HG03521 (cell line): ENCODE measurements around the gene RBM41.

Source experiments
- ATAC-seq: cut with Tn5 transposase; IDR thresholded peaks from one replicate; pipeline ENCODE4 v1.9.1; 2021; ENCODE audit warnings: mild to moderate bottlenecking, moderate library complexity; ENCODE audit not compliant: unreplicated experiment

Gene RBM41

GRCh38 chrX:107029752-107030151, 88.9 kb downstream of the RBM41 start:
- ATAC-seq = no peak

- ATAC-seq = no peak
Observed at GRCh38 chrX:107025545-107025944, 93.1 kb downstream of the RBM41 start.

- ATAC-seq = no peak
Observed at GRCh38 chrX:107014936-107015335, 103.7 kb downstream of the RBM41 start.
